GM19025 (cell line): ENCODE data around the gene STMN1.

Experiments used
- ATAC-seq: cut with Tn5 transposase; IDR thresholded peaks from one replicate; pipeline ENCODE4 v1.9.1; 2021; ENCODE audit warnings: mild to moderate bottlenecking, low read depth, moderate library complexity; ENCODE audit not compliant: unreplicated experiment

The STMN1 gene

GRCh38 chr1:25871704-25872494 lies 34.3 kb downstream of the STMN1 start:
- ATAC-seq, result no peak

GRCh38 chr1:25871086-25871703 lies 35.0 kb downstream of the STMN1 start:
- no peak for ATAC-seq

- no peak for ATAC-seq
Measured at GRCh38 chr1:25870614-25871013, 35.6 kb downstream of the STMN1 start.

GRCh38 chr1:25869909-25870606 lies 36.2 kb downstream of the STMN1 start:
- ATAC-seq, result no peak

- no peak for ATAC-seq
Measured at GRCh38 chr1:25867210-25867991, 38.8 kb downstream of the STMN1 start.

- no peak for ATAC-seq
Measured at GRCh38 chr1:25866288-25866687, 39.9 kb downstream of the STMN1 start.

GRCh38 chr1:25864434-25864833 lies 41.8 kb downstream of the STMN1 start:
- no peak for ATAC-seq

GRCh38 chr1:25863486-25864262 lies 42.5 kb downstream of the STMN1 start:
- no peak for ATAC-seq

- ATAC-seq, result no peak
Measured at GRCh38 chr1:25862785-25863485, 43.3 kb downstream of the STMN1 start.

GRCh38 chr1:25861316-25862286 lies 44.6 kb downstream of the STMN1 start:
- no peak for ATAC-seq

GRCh38 chr1:25858906-25859789 lies 47.1 kb downstream of the STMN1 start, which contains the start of gene AUNIP:
TSS of gene AUNIP (minus strand) at chr1:25859457. CDS start at chr1:25859357, 100 bp downstream.
- ATAC-seq, result peak; percentile 87

GRCh38 chr1:25858494-25858893 lies 47.7 kb downstream of the STMN1 start:
- no peak for ATAC-seq

- no peak for ATAC-seq
Measured at GRCh38 chr1:25856856-25857255, 49.4 kb downstream of the STMN1 start.

GRCh38 chr1:25854554-25854953 lies 51.7 kb downstream of the STMN1 start:
- no peak for ATAC-seq
